ENCODE results near the gene NOL9.

GRCh38 chr1:6547301-6547700 is 7.0 kb downstream of the NOL9 start:
- TF ChIP-seq CTCF (IDR thresholded peaks at IDR 0.05) (no peak), POLR2A (IDR thresholded peaks at IDR 0.05) (no peak)

All from tibial nerve (tissue), 3 donors.